ENCODE results near the gene HOOK2.

GRCh38 chr19:12802267-12803106 lies 27.1 kb upstream of the HOOK2 start:
- no peak for TF ChIP-seq CTCF (conservative IDR thresholded peaks at IDR 0.05; ENCODE audit: low read depth, low read length)
- no peak for TF ChIP-seq MXI1 (IDR thresholded peaks at IDR 0.05; ENCODE audit: borderline replicate concordance, low read depth, low read length)
- no peak for TF ChIP-seq USF2 (IDR thresholded peaks at IDR 0.05; ENCODE audit: low read depth, low read length)
- no peak for TF ChIP-seq RAD21 (IDR thresholded peaks at IDR 0.05; ENCODE audit: low read length)
- no peak for TF ChIP-seq CHD1 (IDR thresholded peaks at IDR 0.05; ENCODE audit: low read depth, low read length)
- no peak for TF ChIP-seq BHLHE40 (IDR thresholded peaks at IDR 0.05; ENCODE audit: low read depth, low read length)
- no peak for TF ChIP-seq SMC3 (IDR thresholded peaks at IDR 0.05; ENCODE audit: low read depth, low read length)
- TF ChIP-seq POLR2A (IDR thresholded peaks at IDR 0.05; ENCODE audit: low read depth, low read length): no peak
- no peak for TF ChIP-seq RFX5 (IDR thresholded peaks at IDR 0.05; ENCODE audit: low read depth, low read length)
- TF ChIP-seq ELK1 (IDR thresholded peaks at IDR 0.05; ENCODE audit: borderline replicate concordance, low read depth, low read length): no peak
